Measurements from ENCODE around the gene VWA5B2.

GRCh38 chr3:184259878-184260723 is 30.7 kb downstream of the VWA5B2 start:
- TF ChIP-seq EP300 (IDR thresholded peaks at IDR 0.05; ENCODE audit: low read depth) (no peak), POLR2AphosphoS5 (IDR thresholded peaks at IDR 0.05) (no peak), POLR2A (IDR thresholded peaks at IDR 0.05) (no peak)
